WTC11 (cell line): ENCODE results near the gene SPATA46. TPM values are rescaled to one million over a fixed set of nuclear protein-coding genes. Genes with fewer than 3 reads are reported as not detected.

Experiments used
- ATAC-seq: fragments of 200-7000 bp; cut with Tn5 transposase; 2 replicates; pipeline ENCODE4 v1.10.0; 2021; ENCODE audit warnings: mild to moderate bottlenecking, moderate library complexity
- CTCF ChIA-PET: fragments of 300-600 bp; sonication (Branson Sonifier 250); formaldehyde crosslinking; loops from one replicate; lab custom pipeline; 2021; ENCODE audit warnings: antibody characterized with exemption; lab: Charles Lee
- POLR2A ChIA-PET: fragments of 350-600 bp; sonication (Branson Sonifier 250); formaldehyde crosslinking; loops from one replicate; lab custom pipeline; 2021; ENCODE audit warnings: antibody characterized with exemption; lab: Charles Lee
- DNase-seq: peaks from one replicate; pipeline ENCODE4 v3.0.0; 2021; ENCODE audit warnings: low spot score
- H3K27ac Mint-ChIP-seq: 2 replicates; pipeline ENCODE4 v1.8.0; 2021; ENCODE audit warnings: mixed read lengths
- H3K27me3 Mint-ChIP-seq: 2 replicates; pipeline ENCODE4 v1.8.0; 2021; ENCODE audit warnings: low read depth, mild to moderate bottlenecking, moderate library complexity, mixed read lengths
- H3K36me3 Mint-ChIP-seq: 2 replicates; pipeline ENCODE4 v1.8.0; 2021; ENCODE audit warnings: mixed read lengths
- H3K4me1 Mint-ChIP-seq: 2 replicates; pipeline ENCODE4 v1.8.0; 2022; ENCODE audit warnings: mixed read lengths
- H3K4me3 Mint-ChIP-seq: 2 replicates; pipeline ENCODE4 v1.8.0; 2021; ENCODE audit warnings: mild to moderate bottlenecking, moderate library complexity, mixed read lengths
- H3K9me3 Mint-ChIP-seq: 2 replicates; pipeline ENCODE4 v1.8.0; 2021; ENCODE audit warnings: mixed read lengths
- ATF1 ChIP-seq: sonication (generic); formaldehyde crosslinking; IDR thresholded peaks from 2 replicates; pipeline ENCODE4 v1.8.1; 2023; ENCODE audit warnings: mild to moderate bottlenecking, moderate library complexity, missing genetic modification reagents
- CBFB ChIP-seq: sonication (generic); formaldehyde crosslinking; IDR thresholded peaks from 2 replicates; pipeline ENCODE4 v1.8.1; 2022; ENCODE audit warnings: mild to moderate bottlenecking, low read depth, missing genetic modification reagents
- CREB1 ChIP-seq: sonication (generic); formaldehyde crosslinking; IDR thresholded peaks from 2 replicates; pipeline ENCODE4 v1.8.0; 2023; ENCODE audit warnings: mild to moderate bottlenecking, missing genetic modification reagents
- ETV6 ChIP-seq: sonication (generic); formaldehyde crosslinking; IDR thresholded peaks from 2 replicates; pipeline ENCODE4 v1.8.1; 2022; ENCODE audit warnings: mild to moderate bottlenecking, missing genetic modification reagents
- GRHL2 ChIP-seq: fragments of 250-450 bp; sonication (Bioruptor Pico); IDR thresholded peaks from 2 replicates; pipeline ENCODE4 v1.8.0; 2022; ENCODE audit warnings: mild to moderate bottlenecking, moderate library complexity; ENCODE audit not compliant: insufficient replicate concordance, severe bottlenecking
- IRF1 ChIP-seq: sonication (generic); formaldehyde crosslinking; IDR thresholded peaks from 2 replicates; pipeline ENCODE4 v1.8.0; 2023; ENCODE audit warnings: missing genetic modification reagents
- KAT7 ChIP-seq: sonication (generic); formaldehyde crosslinking; IDR thresholded peaks from 2 replicates; pipeline ENCODE4 v1.8.1; 2023; ENCODE audit warnings: missing genetic modification reagents, mild to moderate bottlenecking, borderline replicate concordance
- NFYB ChIP-seq: sonication (generic); formaldehyde crosslinking; conservative IDR thresholded peaks from 2 replicates; pipeline ENCODE4 v1.8.0; 2022; ENCODE audit warnings: low read depth, missing genetic modification reagents
- PRDM15 ChIP-seq: sonication (generic); formaldehyde crosslinking; IDR thresholded peaks from 2 replicates; pipeline ENCODE4 v1.8.0; 2022; ENCODE audit warnings: missing genetic modification reagents
- SMAD3 ChIP-seq: sonication (generic); formaldehyde crosslinking; IDR thresholded peaks from 2 replicates; pipeline ENCODE4 v1.8.0; 2022; ENCODE audit warnings: missing genetic modification reagents, mild to moderate bottlenecking, borderline replicate concordance
- SOX15 ChIP-seq: fragments of 250-450 bp; sonication (Bioruptor Pico); IDR thresholded peaks from 2 replicates; pipeline ENCODE4 v1.9.0; 2021; ENCODE audit warnings: mild to moderate bottlenecking
- TP53 ChIP-seq: sonication (generic); formaldehyde crosslinking; IDR thresholded peaks from 2 replicates; pipeline ENCODE4 v1.8.1; 2023; ENCODE audit warnings: mild to moderate bottlenecking, missing genetic modification reagents
- USF2 ChIP-seq: sonication (generic); formaldehyde crosslinking; IDR thresholded peaks from 2 replicates; pipeline ENCODE4 v1.8.1; 2023; ENCODE audit warnings: mild to moderate bottlenecking, missing genetic modification reagents, moderate library complexity
- ZNF416 ChIP-seq: fragments of 250-450 bp; sonication (Bioruptor Pico); IDR thresholded peaks from 2 replicates; pipeline ENCODE4 v1.9.0; 2021; ENCODE audit warnings: mild to moderate bottlenecking, inconsistent platforms
- ZNF423 ChIP-seq: fragments of 250-450 bp; sonication (Bioruptor Pico); IDR thresholded peaks from 2 replicates; pipeline ENCODE4 v2.1.2; 2022; ENCODE audit warnings: mild to moderate bottlenecking, moderate library complexity
- total RNA-seq: library from RNA; stranded (reverse); gene quantifications from 3 replicates; pipeline ENCODE4 v1.2.3, GENCODE V29; 2021
- TF ChIP-seq, protein P1 (sequence below): sonication (generic); formaldehyde crosslinking; IDR thresholded peaks from 2 replicates; pipeline ENCODE4 v1.8.0; 2023; ENCODE audit warnings: missing genetic modification reagents, mild to moderate bottlenecking, borderline replicate concordance
- TF ChIP-seq, protein P2 (sequence below): sonication (generic); formaldehyde crosslinking; IDR thresholded peaks from 2 replicates; pipeline ENCODE4 v1.8.0; 2022; ENCODE audit warnings: mild to moderate bottlenecking, missing genetic modification reagents

SPATA46 gene
- total RNA-seq, 1 experiment from 2014 or later, result not detected

DNA sequence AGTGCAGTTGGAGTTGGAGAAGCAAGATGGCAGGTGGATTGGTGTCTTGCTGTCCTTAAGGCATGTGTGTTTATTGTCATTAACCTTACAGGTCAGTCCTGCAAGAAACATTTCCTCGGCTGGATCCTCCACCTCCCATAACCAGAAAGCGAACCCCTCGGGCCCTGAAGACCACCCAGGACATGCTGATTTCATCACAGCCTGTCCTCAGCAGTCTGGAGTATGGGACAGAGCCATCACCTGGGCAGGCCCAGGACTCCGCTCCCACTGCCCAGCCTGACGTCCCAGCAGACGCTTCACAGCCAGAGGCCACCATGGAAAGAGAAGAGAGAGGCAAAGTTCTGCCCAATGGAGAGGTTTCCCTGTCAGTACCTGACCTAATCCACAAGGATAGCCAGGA, 6.4 kb upstream of the SPATA46 start:
- ATAC-seq (no peak), DNase-seq (no peak)
- TF ChIP-seq, protein P1, sequence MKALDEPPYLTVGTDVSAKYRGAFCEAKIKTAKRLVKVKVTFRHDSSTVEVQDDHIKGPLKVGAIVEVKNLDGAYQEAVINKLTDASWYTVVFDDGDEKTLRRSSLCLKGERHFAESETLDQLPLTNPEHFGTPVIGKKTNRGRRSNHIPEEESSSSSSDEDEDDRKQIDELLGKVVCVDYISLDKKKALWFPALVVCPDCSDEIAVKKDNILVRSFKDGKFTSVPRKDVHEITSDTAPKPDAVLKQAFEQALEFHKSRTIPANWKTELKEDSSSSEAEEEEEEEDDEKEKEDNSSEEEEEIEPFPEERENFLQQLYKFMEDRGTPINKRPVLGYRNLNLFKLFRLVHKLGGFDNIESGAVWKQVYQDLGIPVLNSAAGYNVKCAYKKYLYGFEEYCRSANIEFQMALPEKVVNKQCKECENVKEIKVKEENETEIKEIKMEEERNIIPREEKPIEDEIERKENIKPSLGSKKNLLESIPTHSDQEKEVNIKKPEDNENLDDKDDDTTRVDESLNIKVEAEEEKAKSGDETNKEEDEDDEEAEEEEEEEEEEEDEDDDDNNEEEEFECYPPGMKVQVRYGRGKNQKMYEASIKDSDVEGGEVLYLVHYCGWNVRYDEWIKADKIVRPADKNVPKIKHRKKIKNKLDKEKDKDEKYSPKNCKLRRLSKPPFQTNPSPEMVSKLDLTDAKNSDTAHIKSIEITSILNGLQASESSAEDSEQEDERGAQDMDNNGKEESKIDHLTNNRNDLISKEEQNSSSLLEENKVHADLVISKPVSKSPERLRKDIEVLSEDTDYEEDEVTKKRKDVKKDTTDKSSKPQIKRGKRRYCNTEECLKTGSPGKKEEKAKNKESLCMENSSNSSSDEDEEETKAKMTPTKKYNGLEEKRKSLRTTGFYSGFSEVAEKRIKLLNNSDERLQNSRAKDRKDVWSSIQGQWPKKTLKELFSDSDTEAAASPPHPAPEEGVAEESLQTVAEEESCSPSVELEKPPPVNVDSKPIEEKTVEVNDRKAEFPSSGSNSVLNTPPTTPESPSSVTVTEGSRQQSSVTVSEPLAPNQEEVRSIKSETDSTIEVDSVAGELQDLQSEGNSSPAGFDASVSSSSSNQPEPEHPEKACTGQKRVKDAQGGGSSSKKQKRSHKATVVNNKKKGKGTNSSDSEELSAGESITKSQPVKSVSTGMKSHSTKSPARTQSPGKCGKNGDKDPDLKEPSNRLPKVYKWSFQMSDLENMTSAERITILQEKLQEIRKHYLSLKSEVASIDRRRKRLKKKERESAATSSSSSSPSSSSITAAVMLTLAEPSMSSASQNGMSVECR (CRISPR knock-in tag), result no peak
- TF ChIP-seq PRDM15 (CRISPR knock-in tag) (no peak), ETV6 (CRISPR knock-in tag) (no peak), GRHL2 (CRISPR knock-in tag) (no peak), ZNF416 (CRISPR knock-in tag) (no peak), SMAD3 (CRISPR knock-in tag) (no peak), ATF1 (no peak), USF2 (no peak), CBFB (no peak), NFYB (CRISPR knock-in tag) (no peak), IRF1 (CRISPR knock-in tag) (no peak), SOX15 (no peak), TP53 (CRISPR knock-in tag) (no peak), ZNF423 (CRISPR knock-in tag) (no peak), KAT7 (CRISPR knock-in tag) (no peak), CREB1 (CRISPR knock-in tag) (no peak)
- TF ChIP-seq, protein P2, sequence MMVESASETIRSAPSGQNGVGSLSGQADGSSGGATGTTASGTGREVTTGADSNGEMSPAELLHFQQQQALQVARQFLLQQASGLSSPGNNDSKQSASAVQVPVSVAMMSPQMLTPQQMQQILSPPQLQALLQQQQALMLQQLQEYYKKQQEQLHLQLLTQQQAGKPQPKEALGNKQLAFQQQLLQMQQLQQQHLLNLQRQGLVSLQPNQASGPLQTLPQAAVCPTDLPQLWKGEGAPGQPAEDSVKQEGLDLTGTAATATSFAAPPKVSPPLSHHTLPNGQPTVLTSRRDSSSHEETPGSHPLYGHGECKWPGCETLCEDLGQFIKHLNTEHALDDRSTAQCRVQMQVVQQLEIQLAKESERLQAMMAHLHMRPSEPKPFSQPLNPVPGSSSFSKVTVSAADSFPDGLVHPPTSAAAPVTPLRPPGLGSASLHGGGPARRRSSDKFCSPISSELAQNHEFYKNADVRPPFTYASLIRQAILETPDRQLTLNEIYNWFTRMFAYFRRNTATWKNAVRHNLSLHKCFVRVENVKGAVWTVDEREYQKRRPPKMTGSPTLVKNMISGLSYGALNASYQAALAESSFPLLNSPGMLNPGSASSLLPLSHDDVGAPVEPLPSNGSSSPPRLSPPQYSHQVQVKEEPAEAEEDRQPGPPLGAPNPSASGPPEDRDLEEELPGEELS (CRISPR knock-in tag), result no peak
- Mint-ChIP-seq H3K27ac (no peak overlapping the region), H3K4me3 (no peak overlapping the region), H3K27me3 (no peaks in the 10 kb centered on the region), H3K4me1 (peaks cover 5% of the 10 kb centered on the region; the same call in 1 of the 2 replicates), H3K9me3 (no peaks in the 10 kb centered on the region), H3K36me3 (peaks cover 23% of the 10 kb centered on the region)
- ChIA-PET POLR2A (no interaction called here), CTCF (interaction anchor here (0.8 to 1.3 kb wide), 2 partner anchors 16 to 327 kb away, joined by 3 to 4 read pairs; no protein-coding TSS in a partner anchor)
